ENCODE results near the gene SSMEM1. TPM values are rescaled to one million over a fixed set of nuclear protein-coding genes. Genes with fewer than 3 reads are reported as not detected.

Gene SSMEM1
- total and polyA plus RNA-seq, 2 of the 4 experiments (the other 2 are of a cell fraction), result 0.07 TPM; not detected in 1

- Histone ChIP-seq H3K4me2 (ENCODE audit: low read depth, low read length) (no peak overlapping the region), H2AK9ac (replicated peaks; ENCODE audit: low read depth, low read length, poor library complexity) (no peak overlapping the region), H4K5ac (ENCODE audit: low read depth, low read length) (no peak overlapping the region), H3K18ac (ENCODE audit: low read depth, low read length) (no peak overlapping the region), H3K4me1 (ENCODE audit: control insufficient read depth, insufficient read depth, low read length) (no peaks in the 10 kb centered on the region), H3K23ac (ENCODE audit: low read depth, low read length) (no peak overlapping the region), H3K36me3 (ENCODE audit: control insufficient read depth, insufficient read depth, low read length) (peaks cover 2% of the 10 kb centered on the region), H3K27me3 (ENCODE audit: control insufficient read depth, insufficient read depth, low read length) (no peaks in the 10 kb centered on the region), H4K91ac (ENCODE audit: insufficient read depth, low read depth, low read length) (no peak overlapping the region), H4K20me1 (ENCODE audit: insufficient read depth, low read length) (no peaks in the 10 kb centered on the region), H3K9me3 (ENCODE audit: control insufficient read depth, insufficient read depth, low read length) (no peaks in the 10 kb centered on the region), H4K8ac (ENCODE audit: low read depth in 2 of 2, low read length in 2 of 2) (no peak overlapping the region), H2AFZ (replicated peaks; ENCODE audit: low read length, poor library complexity) (no peak overlapping the region), H2BK120ac (ENCODE audit: low read depth, low read length) (no peak overlapping the region), H2BK20ac (ENCODE audit: low read depth, low read length) (no peak overlapping the region), H3K4me3 (ENCODE audit: insufficient read depth, low read depth, low read length) (no peak overlapping the region), H3K79me1 (ENCODE audit: low read depth in 1 of 2, low read length in 2 of 2) (peaks cover 0 to 10% of the 10 kb centered on the region in 2 experiments), H3K4ac (ENCODE audit: low read depth, low read length) (no peak overlapping the region), H2AK5ac (ENCODE audit: low read depth, low read length) (no peak overlapping the region), H3K56ac (ENCODE audit: extremely low read depth, insufficient read depth, low read length) (no peak overlapping the region), H3K14ac (replicated peaks; ENCODE audit: low read depth, low read length) (no peak overlapping the region), H3K9ac (ENCODE audit: low read depth, low read length) (no peak overlapping the region), H3K9me1 (ENCODE audit: insufficient read depth, low read length) (no peaks in the 10 kb centered on the region), H2BK5ac (ENCODE audit: low read depth, low read length, poor library complexity, severe bottlenecking) (peak overlapping the region; percentile 5), H2BK15ac (ENCODE audit: low read depth, low read length) (no peak overlapping the region), H3K27ac (ENCODE audit: insufficient read depth, low read length) (no peak overlapping the region)
- POLR2A ChIA-PET (ENCODE audit: unreplicated experiment), result no interaction called here
- intact Hi-C loops (cut with micrococcal nuclease), result loop anchor here (10.0 kb wide), 1 partner anchor 113 kb away; the partner anchor contains the start of gene KLHDC10
- DNase-seq, result no peak
- no TSS peak for BruUV-seq (replicated peaks)
- in situ Hi-C loops (cut with MboI; ENCODE audit: low sequenced_read_pairs), result no loop called here
- dilution Hi-C loops (cut with HindIII; ENCODE audit: low sequenced_read_pairs, unreplicated experiment), result no loop called here
- CTCF ChIA-PET, result no interaction called here
- TF ChIP-seq NFE2L2 (IDR thresholded peaks at IDR 0.05; ENCODE audit: low read depth, low read length), result no peak
- no peak for TF ChIP-seq CEBPB (IDR thresholded peaks at IDR 0.05; ENCODE audit: low read depth, low read length)
- no peak for TF ChIP-seq RAD21 (IDR thresholded peaks at IDR 0.05; ENCODE audit: low read length)
- TF ChIP-seq RCOR1 (IDR thresholded peaks at IDR 0.05; ENCODE audit: insufficient replicate concordance, low read length), result no peak
- no peak for TF ChIP-seq MXI1 (IDR thresholded peaks at IDR 0.05; ENCODE audit: borderline replicate concordance, low read depth, low read length)
- no peak for TF ChIP-seq MAFK (IDR thresholded peaks at IDR 0.05; ENCODE audit: low read depth, low read length)
- TF ChIP-seq RFX5 (IDR thresholded peaks at IDR 0.05; ENCODE audit: low read depth, low read length), result no peak
- TF ChIP-seq FOS (IDR thresholded peaks at IDR 0.05; ENCODE audit: low read depth, low read length), result no peak
- TF ChIP-seq POLR2A (IDR thresholded peaks at IDR 0.05; ENCODE audit: low read depth, low read length), result no peak
- TF ChIP-seq, protein P1, sequence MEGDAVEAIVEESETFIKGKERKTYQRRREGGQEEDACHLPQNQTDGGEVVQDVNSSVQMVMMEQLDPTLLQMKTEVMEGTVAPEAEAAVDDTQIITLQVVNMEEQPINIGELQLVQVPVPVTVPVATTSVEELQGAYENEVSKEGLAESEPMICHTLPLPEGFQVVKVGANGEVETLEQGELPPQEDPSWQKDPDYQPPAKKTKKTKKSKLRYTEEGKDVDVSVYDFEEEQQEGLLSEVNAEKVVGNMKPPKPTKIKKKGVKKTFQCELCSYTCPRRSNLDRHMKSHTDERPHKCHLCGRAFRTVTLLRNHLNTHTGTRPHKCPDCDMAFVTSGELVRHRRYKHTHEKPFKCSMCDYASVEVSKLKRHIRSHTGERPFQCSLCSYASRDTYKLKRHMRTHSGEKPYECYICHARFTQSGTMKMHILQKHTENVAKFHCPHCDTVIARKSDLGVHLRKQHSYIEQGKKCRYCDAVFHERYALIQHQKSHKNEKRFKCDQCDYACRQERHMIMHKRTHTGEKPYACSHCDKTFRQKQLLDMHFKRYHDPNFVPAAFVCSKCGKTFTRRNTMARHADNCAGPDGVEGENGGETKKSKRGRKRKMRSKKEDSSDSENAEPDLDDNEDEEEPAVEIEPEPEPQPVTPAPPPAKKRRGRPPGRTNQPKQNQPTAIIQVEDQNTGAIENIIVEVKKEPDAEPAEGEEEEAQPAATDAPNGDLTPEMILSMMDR (conservative IDR thresholded peaks at IDR 0.05; ENCODE audit: low read depth, low read length), result no peak
- no peak for TF ChIP-seq SMC3 (IDR thresholded peaks at IDR 0.05; ENCODE audit: low read depth, low read length)
- no peak for TF ChIP-seq CHD1 (IDR thresholded peaks at IDR 0.05; ENCODE audit: low read depth, low read length)
- TF ChIP-seq USF2 (IDR thresholded peaks at IDR 0.05; ENCODE audit: low read depth, low read length), result no peak
- no peak for TF ChIP-seq BHLHE40 (IDR thresholded peaks at IDR 0.05; ENCODE audit: low read depth, low read length)
- no peak for TF ChIP-seq ELK1 (IDR thresholded peaks at IDR 0.05; ENCODE audit: borderline replicate concordance, low read depth, low read length)
- no peak for TF ChIP-seq MAZ (IDR thresholded peaks at IDR 0.05; ENCODE audit: borderline replicate concordance, low read depth, low read length)
- WGBS, 2 experiments (ENCODE audit: extremely low coverage in 2 of 2, insufficient read length in 1 of 2), result no CpG with 5 or more reads among the region's 2 CpGs
- ATAC-seq (ENCODE audit: low read depth), result no peak
These were observed 20.3 kb upstream of the SSMEM1 start for GRCh38 chr7:130187360-130187759.

Measured in IMR-90 (cell line).